Transverse colon (tissue), 4 donors: ENCODE data around the gene DGKH. TPM values are rescaled to one million over a fixed set of nuclear protein-coding genes. Genes with fewer than 3 reads are reported as not detected.

Source experiments
- DNase-seq: peaks from one replicate; pipeline ENCODE4 v3.0.0-alpha.2; 2019
- H3K27ac ChIP-seq, 4 donors: fragments of 200-600 bp; sonication (generic); 2 replicates each; pipeline ENCODE4 v1.5.1; 2016 to 2018; ENCODE audit warnings: inconsistent platforms in 4 of 4
- H3K27me3 ChIP-seq: fragments of 200-600 bp; sonication (generic); 2 replicates; pipeline ENCODE4 v1.5.1; 2017; ENCODE audit warnings: inconsistent platforms
- H3K36me3 ChIP-seq, 4 donors: fragments of 200-600 bp; sonication (generic); 2 replicates each; pipeline ENCODE4 v1.5.1; 2017 to 2019; ENCODE audit warnings: inconsistent platforms in 4 of 4
- H3K4me1 ChIP-seq, 4 donors: fragments of 200-600 bp; sonication (generic); 2 replicates each; pipeline ENCODE4 v1.5.1; 2017 to 2020; ENCODE audit warnings: inconsistent platforms in 4 of 4
- H3K4me3 ChIP-seq, 4 donors: fragments of 200-600 bp; sonication (generic); 1 replicate in 1 of 4; 2 replicates in 3 of 4; pipeline versions ENCODE4 v1.5.1 to v1.6.1; 2017 to 2019; ENCODE audit warnings: inconsistent platforms in 4 of 4
- H3K9me3 ChIP-seq, 2 donors: fragments of 200-600 bp; sonication (generic); 2 replicates each; pipeline ENCODE4 v1.5.1; 2017 to 2019; ENCODE audit warnings: inconsistent platforms in 2 of 2
- CTCF ChIP-seq, 5 experiments: fragments of 200-600 bp in 3 of 5; fragments of 450-650 bp in 2 of 5; sonication (generic) in 3 of 5; IDR thresholded peaks; 1 replicate in 2 of 5; 2 replicates in 3 of 5; pipeline ENCODE4 v1.5.1; 2016 to 2017; ENCODE audit warnings: antibody characterized with exemption in 5 of 5, inconsistent platforms in 3 of 5, mild to moderate bottlenecking in 2 of 5, moderate library complexity in 1 of 5
- EP300 ChIP-seq: sonication (generic); formaldehyde crosslinking; IDR thresholded peaks from one replicate; pipeline ENCODE4 v1.6.1; 2017; ENCODE audit warnings: antibody characterized with exemption, low read depth
- POLR2A ChIP-seq: fragments of 450-650 bp; IDR thresholded peaks from one replicate; pipeline ENCODE4 v1.6.1; 2016; ENCODE audit warnings: antibody characterized with exemption, mild to moderate bottlenecking, moderate library complexity
- POLR2AphosphoS5 ChIP-seq, 3 donors: sonication (generic); formaldehyde crosslinking; IDR thresholded peaks; one replicate each; pipeline ENCODE4 v1.6.1; 2016; ENCODE audit warnings: antibody characterized with exemption in 3 of 3
- WGBS, 2 donors: methylation state at CpG; one replicate each; pipeline ENCODE4 v1.1.5; 2018; ENCODE audit warnings: low coverage in 1 of 2; 5-methylcytosine and 5-hydroxymethylcytosine counted together
- in situ Hi-C, 4 donors: fragments of 200-750 bp; cut with MboI; loops; one replicate each; pipeline versions ENCODE4 v1.15.0 to v1.15.1; 2017; ENCODE audit warnings: low sequenced_read_pairs in 3 of 4, low pct_ligation_motif_present in 1 of 4, low pct_unique_long_range_greater_than_20kb in 1 of 4
- intact Hi-C: fragments of 100-400 bp; cut with DNase I; formaldehyde crosslinking; loops from one replicate; pipeline ENCODE4 v1.15.1; 2023; ENCODE audit warnings: low total_unique reads
- total RNA-seq, 4 donors: library from RNA; depleted of rRNA; stranded (reverse); fragments of >200 nt; gene quantifications; one replicate each; pipeline ENCODE4 v1.1.0, GENCODE V29; 2016

Gene DGKH
- total RNA-seq, 4 donors from 2014 or later: 19.4 to 35.6 (median 25.0) TPM

DNA sequence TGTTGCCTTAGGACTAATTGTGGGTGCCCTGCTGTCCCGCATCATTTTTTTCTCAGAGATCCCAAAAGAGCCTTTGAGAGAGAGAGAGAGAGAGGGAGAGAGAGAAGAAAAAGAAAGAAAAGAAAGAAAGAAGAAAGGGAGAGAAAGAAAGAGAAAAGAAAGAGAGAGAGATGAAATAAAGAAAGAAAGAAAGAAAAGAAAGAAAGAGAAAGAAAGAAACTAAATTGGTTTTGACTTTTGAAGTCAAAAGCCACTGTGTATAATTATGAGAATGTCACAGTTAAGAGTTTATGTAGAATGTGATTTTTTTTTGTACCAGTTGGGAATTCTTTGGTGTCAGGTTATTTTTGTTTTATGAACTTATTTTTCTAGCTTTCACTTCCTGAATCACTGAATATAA is 180.1 kb downstream of the DGKH start:
- 100% methylated on average over 1 of the region's 1 CpG for WGBS, 2 donors
- no peaks in the 10 kb centered on the region for H3K27me3 ChIP-seq
- no peak for DNase-seq
- no peak overlapping the region for H3K27ac ChIP-seq
- TF ChIP-seq POLR2AphosphoS5 (IDR thresholded peaks at IDR 0.05) (no peak), CTCF (IDR thresholded peaks at IDR 0.05) (no peak), EP300 (no peak), POLR2A (no peak)
- intact Hi-C loops (no loop called here), in situ Hi-C loops (no loop called here)
- H3K36me3 ChIP-seq: peaks cover 0 to 15% (median 5%) of the 10 kb centered on the region in 4 donors
- no peaks in the 10 kb centered on the region for H3K9me3 ChIP-seq
- no peaks in the 10 kb centered on the region for H3K4me1 ChIP-seq
- no peak overlapping the region for H3K4me3 ChIP-seq

- no peak for DNase-seq
- H3K27me3 ChIP-seq: no peaks in the 10 kb centered on the region
- H3K27ac ChIP-seq: no peak overlapping the region
- H3K9me3 ChIP-seq: no peaks in the 10 kb centered on the region
- no peaks in the 10 kb centered on the region for H3K4me1 ChIP-seq
- intact Hi-C loops: no loop called here
- TF ChIP-seq EP300 (no peak), CTCF (IDR thresholded peaks at IDR 0.05) (no peak), POLR2A (no peak), POLR2AphosphoS5 (IDR thresholded peaks at IDR 0.05) (no peak)
- WGBS, 2 donors: 63 to 87% methylated on average over 3 of the region's 3 CpGs
- H3K36me3 ChIP-seq: peaks cover 0 to 13% (median 5%) of the 10 kb centered on the region in 4 donors
- H3K4me3 ChIP-seq: no peak overlapping the region
- in situ Hi-C loops: no loop called here
These were observed 180.8 kb downstream of the DGKH start for GRCh38 chr13:42229287-42229686.

- 89 to 90% methylated on average over 4 of the region's 4 CpGs for WGBS, 2 donors
- intact Hi-C loops: no loop called here
- TF ChIP-seq POLR2A: no peak
- no peak for TF ChIP-seq CTCF (IDR thresholded peaks at IDR 0.05)
- no peak for TF ChIP-seq POLR2AphosphoS5 (IDR thresholded peaks at IDR 0.05)
- no peak for TF ChIP-seq EP300
These were observed 184.2 kb downstream of the DGKH start for GRCh38 chr13:42232671-42233070.

DNA sequence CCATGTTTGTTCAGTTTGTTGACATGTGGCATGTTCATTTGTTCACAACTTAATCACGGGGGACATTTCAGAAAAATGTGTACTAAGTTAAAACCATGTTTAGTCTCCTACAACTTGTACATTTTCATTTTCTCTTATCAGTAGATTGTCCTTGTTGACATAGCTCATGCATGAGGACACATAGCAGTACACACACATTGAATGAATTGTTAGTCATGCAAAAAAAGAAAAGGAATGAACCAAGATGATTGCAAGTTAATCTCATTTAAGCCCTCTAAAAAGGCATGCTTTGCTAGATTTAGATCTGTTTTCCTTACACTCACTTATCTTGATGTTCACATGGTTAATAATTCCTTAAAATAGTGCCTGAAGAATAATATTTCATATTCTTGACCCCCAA is 185.3 kb downstream of the DGKH start:
- peaks cover 0 to 7% (median 3%) of the 10 kb centered on the region in 4 donors for H3K36me3 ChIP-seq
- H3K9me3 ChIP-seq: no peaks in the 10 kb centered on the region
- no peaks in the 10 kb centered on the region for H3K4me1 ChIP-seq
- H3K4me3 ChIP-seq: no peak overlapping the region
- H3K27ac ChIP-seq: no peak overlapping the region
- 75 to 83% methylated on average over 1 of the region's 1 CpG for WGBS, 2 donors
- TF ChIP-seq CTCF (IDR thresholded peaks at IDR 0.05) (no peak), POLR2AphosphoS5 (IDR thresholded peaks at IDR 0.05) (no peak)
- DNase-seq: no peak
- intact Hi-C loops: no loop called here
- no peaks in the 10 kb centered on the region for H3K27me3 ChIP-seq
- in situ Hi-C loops: no loop called here

More at GRCh38 chr13:42232671-42233070, 184.2 kb downstream of the DGKH start:
- Histone ChIP-seq H3K27me3 (no peaks in the 10 kb centered on the region), H3K4me3 (no peak overlapping the region), H3K4me1 (no peaks in the 10 kb centered on the region), H3K9me3 (no peaks in the 10 kb centered on the region), H3K36me3 (peaks cover 0 to 7% (median 3%) of the 10 kb centered on the region in 4 donors), H3K27ac (no peak overlapping the region)
- no peak for DNase-seq
- in situ Hi-C loops: no loop called here
